RWPE2 (cell line): Measurements from ENCODE around the gene RALGPS2.
A peak's percentile ranks its signal among the peaks of the same experiment; 100 is the strongest.

ENCODE experiments used
- ATAC-seq: fragments of 200-7000 bp; cut with Tn5 transposase; 3 replicates; pipeline ENCODE4 v1.9.1; 2021; ENCODE audit warnings: low read depth
- DNase-seq: peaks from one replicate; pipeline ENCODE4 v3.0.0-alpha.2; 2020; ENCODE audit warnings: low spot score
- H3K27ac ChIP-seq: fragments of 450-650 bp; 2 replicates; pipeline ENCODE4 v1.5.1; 2017; ENCODE audit warnings: mild to moderate bottlenecking; ENCODE audit not compliant: poor library complexity, severe bottlenecking
- H3K27me3 ChIP-seq: fragments of 250-450 bp; sonication (Bioruptor Pico); 2 replicates; pipeline ENCODE4 v1.5.1; 2021; ENCODE audit warnings: mild to moderate bottlenecking, moderate library complexity; ENCODE audit not compliant: insufficient read depth, poor library complexity, severe bottlenecking
- H3K36me3 ChIP-seq: fragments of 250-450 bp; sonication (Bioruptor Pico); 2 replicates; pipeline ENCODE4 v1.5.1; 2020; ENCODE audit warnings: low read depth, mild to moderate bottlenecking, moderate library complexity
- H3K4me1 ChIP-seq: fragments of 250-450 bp; sonication (Bioruptor Pico); 2 replicates; pipeline ENCODE4 v1.5.1; 2021; ENCODE audit warnings: mild to moderate bottlenecking, moderate library complexity; ENCODE audit not compliant: insufficient read depth, poor library complexity, severe bottlenecking
- H3K4me3 ChIP-seq: fragments of 250-450 bp; sonication (Bioruptor Pico); 2 replicates; pipeline ENCODE4 v1.5.1; 2021; ENCODE audit warnings: mild to moderate bottlenecking, moderate library complexity; ENCODE audit not compliant: severe bottlenecking
- H3K9me3 ChIP-seq: fragments of 250-450 bp; sonication (Bioruptor Pico); 2 replicates; pipeline ENCODE4 v1.5.1; 2021; ENCODE audit warnings: mild to moderate bottlenecking, moderate library complexity; ENCODE audit not compliant: severe bottlenecking
- TF ChIP-seq, protein P1 (sequence below): fragments of 450-650 bp; IDR thresholded peaks from one replicate; pipeline ENCODE4 v1.5.1; 2017; ENCODE audit warnings: mild to moderate bottlenecking, moderate library complexity; ENCODE audit not compliant: poor library complexity, severe bottlenecking

RALGPS2 gene

DNA sequence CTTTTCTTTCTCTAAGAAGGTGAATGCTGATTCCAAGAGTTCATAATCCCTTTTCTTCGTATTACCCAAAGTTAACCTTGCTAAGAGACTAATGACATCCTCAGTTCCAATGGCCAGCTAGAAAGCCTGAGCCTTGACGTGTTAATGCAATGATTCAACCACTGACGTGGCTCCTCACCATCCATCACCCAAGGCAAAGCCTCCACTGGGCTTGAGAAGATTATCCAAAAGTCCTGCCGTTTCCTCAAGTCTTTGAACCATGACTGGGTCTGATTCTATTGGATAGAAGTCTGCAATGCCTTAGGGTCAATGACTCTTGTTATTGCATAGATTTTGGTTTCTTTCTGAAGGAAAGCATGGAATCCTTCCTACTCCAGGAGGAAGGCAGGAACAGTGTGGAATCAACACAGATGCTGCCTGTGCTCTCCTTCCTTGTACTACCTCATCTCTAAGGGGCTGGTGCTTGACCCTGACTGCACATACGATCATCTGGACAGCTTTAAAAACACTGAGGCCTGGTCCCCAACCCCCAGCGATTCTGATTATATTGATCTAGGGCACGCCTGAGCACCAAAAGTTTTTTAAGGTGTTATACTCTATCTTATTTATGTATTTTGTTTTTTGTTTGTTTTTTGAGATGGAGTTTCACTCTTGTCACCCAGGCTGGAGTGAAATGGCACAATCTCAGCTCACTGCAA is 215.2 kb downstream of the RALGPS2 start:
- ATAC-seq (no peak), DNase-seq (no peak)
- Histone ChIP-seq H3K27ac (no peak overlapping the region), H3K4me1 (no peaks in the 10 kb centered on the region), H3K4me3 (no peak overlapping the region), H3K36me3 (no peaks in the 10 kb centered on the region), H3K9me3 (no peaks in the 10 kb centered on the region), H3K27me3 (no peaks in the 10 kb centered on the region)
- TF ChIP-seq, protein P1, sequence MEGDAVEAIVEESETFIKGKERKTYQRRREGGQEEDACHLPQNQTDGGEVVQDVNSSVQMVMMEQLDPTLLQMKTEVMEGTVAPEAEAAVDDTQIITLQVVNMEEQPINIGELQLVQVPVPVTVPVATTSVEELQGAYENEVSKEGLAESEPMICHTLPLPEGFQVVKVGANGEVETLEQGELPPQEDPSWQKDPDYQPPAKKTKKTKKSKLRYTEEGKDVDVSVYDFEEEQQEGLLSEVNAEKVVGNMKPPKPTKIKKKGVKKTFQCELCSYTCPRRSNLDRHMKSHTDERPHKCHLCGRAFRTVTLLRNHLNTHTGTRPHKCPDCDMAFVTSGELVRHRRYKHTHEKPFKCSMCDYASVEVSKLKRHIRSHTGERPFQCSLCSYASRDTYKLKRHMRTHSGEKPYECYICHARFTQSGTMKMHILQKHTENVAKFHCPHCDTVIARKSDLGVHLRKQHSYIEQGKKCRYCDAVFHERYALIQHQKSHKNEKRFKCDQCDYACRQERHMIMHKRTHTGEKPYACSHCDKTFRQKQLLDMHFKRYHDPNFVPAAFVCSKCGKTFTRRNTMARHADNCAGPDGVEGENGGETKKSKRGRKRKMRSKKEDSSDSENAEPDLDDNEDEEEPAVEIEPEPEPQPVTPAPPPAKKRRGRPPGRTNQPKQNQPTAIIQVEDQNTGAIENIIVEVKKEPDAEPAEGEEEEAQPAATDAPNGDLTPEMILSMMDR: no peak

DNA sequence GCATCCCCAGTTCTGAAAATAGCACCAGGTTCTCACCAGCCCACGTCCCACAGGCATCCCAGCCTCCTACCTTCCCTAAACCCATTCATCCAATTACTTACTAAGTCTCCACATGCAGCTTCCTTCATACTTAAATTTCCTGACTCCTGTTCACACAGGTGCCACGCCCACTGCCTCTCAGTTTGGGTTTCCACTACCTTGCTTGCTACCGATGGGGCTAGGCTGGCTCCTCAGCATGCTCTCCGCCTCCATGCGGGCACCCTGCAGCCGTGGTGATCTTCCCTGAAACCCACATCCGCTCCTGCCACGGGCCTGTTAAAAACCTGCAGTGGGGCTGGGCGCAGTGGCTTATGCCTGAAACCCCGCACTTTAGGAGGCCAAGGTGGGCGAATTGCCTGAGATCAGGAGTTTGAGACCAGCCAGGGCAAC is 216.2 kb downstream of the RALGPS2 start:
- H3K9me3 ChIP-seq: no peaks in the 10 kb centered on the region
- no peaks in the 10 kb centered on the region for H3K4me1 ChIP-seq
- H3K4me3 ChIP-seq: no peak overlapping the region
- DNase-seq: no peak
- ATAC-seq: no peak
- H3K27ac ChIP-seq: no peak overlapping the region
- H3K27me3 ChIP-seq: no peaks in the 10 kb centered on the region
- TF ChIP-seq, protein P1: no peak
- no peaks in the 10 kb centered on the region for H3K36me3 ChIP-seq

DNA sequence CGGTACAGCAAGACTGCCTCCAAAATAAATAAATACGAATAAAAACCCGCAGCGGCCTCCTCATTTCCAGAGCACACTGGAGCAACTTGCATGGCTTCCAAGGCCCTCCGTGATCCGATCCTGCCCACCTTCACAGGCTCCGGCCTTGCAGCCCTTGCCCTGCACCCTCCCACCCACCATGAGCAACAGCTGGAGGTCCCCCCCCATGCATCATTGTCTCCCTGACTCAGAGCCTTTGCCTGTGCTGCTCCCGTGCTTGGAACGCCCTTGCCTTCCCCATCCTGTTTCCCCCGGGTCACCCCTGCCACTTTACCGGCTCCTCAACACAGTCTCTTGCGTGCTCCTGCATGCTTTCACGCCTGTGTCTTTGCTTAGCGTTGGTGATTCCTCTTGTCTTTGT is 216.8 kb downstream of the RALGPS2 start:
- H3K27me3 ChIP-seq: no peaks in the 10 kb centered on the region
- TF ChIP-seq, protein P1: no peak
- no peak overlapping the region for H3K27ac ChIP-seq
- 0 out of 3 replicates have a peak, but pooled peaks have one; percentile 20 for ATAC-seq
- no peaks in the 10 kb centered on the region for H3K4me1 ChIP-seq
- H3K36me3 ChIP-seq: no peaks in the 10 kb centered on the region
- DNase-seq: no peak
- no peak overlapping the region for H3K4me3 ChIP-seq
- no peaks in the 10 kb centered on the region for H3K9me3 ChIP-seq

DNA sequence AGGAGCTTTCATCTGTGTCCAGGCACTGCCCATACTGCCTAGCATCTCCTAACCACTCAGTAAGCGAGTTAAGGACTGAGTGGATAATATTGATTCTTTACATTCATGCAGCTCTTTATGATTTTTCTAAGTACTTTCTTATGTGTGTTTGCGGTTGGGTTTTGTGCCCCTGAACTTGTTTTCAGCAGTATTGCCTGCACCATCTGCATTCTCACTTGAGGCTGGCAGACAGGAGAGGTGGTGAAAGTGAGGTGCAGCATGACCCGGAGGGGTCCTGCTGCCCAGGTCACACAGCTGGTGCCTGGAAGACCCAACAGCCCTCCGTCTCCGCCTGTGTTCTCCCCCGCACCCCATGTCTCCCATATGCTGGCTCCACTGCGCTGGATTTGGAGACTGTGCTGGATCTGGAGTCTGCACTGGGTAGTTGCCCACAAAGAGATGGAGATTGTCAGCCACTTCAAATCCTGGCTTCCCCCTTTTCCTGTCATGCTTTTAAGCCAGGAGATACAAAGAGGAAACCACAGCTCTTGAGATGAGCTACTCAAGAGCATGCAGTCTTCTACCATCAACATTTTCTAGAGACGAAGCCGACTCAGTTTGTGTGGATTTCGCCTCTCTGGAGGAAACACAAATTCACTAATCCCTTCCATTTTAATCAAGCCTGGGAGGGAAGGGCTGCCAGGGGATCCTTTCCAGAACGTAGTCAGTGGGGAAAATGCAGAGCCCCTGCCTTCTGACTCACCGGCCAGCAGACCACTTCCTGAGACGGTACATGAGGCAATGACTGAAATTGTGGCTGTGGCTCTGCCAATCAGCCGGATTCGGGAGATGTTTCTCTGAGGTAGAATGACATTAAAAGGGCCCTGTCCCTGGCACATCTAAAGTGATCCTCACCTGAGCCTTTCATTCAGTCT is 217.5 kb downstream of the RALGPS2 start:
- ATAC-seq (no peak), DNase-seq (no peak)
- Histone ChIP-seq H3K27ac (no peak overlapping the region), H3K27me3 (no peaks in the 10 kb centered on the region), H3K9me3 (no peaks in the 10 kb centered on the region), H3K4me1 (no peaks in the 10 kb centered on the region), H3K4me3 (no peak overlapping the region), H3K36me3 (no peaks in the 10 kb centered on the region)
- TF ChIP-seq, protein P1: no peak
